Neural cell (in vitro differentiated cells): ENCODE results near the gene TENM3.

Experiments
- EZH2 ChIP-seq: fragments of 200-600, 300-800 bp; shearing (Covaris generic), sonication (generic); IDR thresholded peaks from 2 replicates; pipeline ENCODE4 v1.6.1; 2014; ENCODE audit warnings: antibody characterized with exemption, low read length, borderline replicate concordance, mild to moderate bottlenecking; ENCODE audit not compliant: insufficient read depth, poor library complexity, severe bottlenecking
- MXI1 ChIP-seq: fragments of 450-650 bp; conservative IDR thresholded peaks from 2 replicates; pipeline ENCODE4 v1.6.1; 2014; ENCODE audit warnings: antibody characterized with exemption, mild to moderate bottlenecking; ENCODE audit not compliant: poor library complexity, severe bottlenecking
- POLR2AphosphoS5 ChIP-seq: IDR thresholded peaks from 2 replicates; pipeline ENCODE4 v1.6.1; 2012
- TAF1 ChIP-seq: IDR thresholded peaks from 2 replicates; pipeline ENCODE4 v1.6.1; 2012; ENCODE audit warnings: low read depth
- TF ChIP-seq, protein P1 (sequence below): fragments of 450-650 bp; IDR thresholded peaks from 2 replicates; pipeline ENCODE4 v1.5.1; 2014; ENCODE audit warnings: antibody characterized with exemption, mild to moderate bottlenecking, moderate library complexity; ENCODE audit not compliant: poor library complexity, severe bottlenecking

DNA sequence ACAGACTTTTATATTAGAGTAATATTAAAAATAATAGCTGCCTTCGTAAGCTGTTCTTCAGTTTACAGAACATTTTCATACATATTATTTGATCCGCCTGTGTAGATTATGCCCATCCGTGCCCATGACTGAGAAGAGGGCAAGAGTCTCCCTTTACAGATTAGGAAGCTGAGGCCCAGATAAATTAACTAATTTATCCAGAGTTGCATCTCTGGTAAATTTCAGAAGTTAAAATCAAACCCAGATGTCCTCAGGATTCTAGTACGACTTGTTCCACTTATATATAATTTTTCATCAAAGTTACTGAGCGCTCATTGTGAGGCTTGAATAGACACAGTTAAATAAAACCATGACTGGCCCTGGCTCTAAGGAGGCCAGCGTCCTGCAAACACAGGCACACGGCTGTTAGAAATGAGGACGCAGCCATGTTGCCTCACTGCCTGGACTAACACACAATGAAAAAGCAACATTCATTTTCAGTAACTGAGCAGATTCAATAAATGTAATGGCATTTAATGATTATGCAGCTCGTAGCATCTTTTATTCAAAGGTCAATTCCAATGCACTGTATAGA is 148.0 kb downstream of the TENM3 start:
- TF ChIP-seq, protein P1, sequence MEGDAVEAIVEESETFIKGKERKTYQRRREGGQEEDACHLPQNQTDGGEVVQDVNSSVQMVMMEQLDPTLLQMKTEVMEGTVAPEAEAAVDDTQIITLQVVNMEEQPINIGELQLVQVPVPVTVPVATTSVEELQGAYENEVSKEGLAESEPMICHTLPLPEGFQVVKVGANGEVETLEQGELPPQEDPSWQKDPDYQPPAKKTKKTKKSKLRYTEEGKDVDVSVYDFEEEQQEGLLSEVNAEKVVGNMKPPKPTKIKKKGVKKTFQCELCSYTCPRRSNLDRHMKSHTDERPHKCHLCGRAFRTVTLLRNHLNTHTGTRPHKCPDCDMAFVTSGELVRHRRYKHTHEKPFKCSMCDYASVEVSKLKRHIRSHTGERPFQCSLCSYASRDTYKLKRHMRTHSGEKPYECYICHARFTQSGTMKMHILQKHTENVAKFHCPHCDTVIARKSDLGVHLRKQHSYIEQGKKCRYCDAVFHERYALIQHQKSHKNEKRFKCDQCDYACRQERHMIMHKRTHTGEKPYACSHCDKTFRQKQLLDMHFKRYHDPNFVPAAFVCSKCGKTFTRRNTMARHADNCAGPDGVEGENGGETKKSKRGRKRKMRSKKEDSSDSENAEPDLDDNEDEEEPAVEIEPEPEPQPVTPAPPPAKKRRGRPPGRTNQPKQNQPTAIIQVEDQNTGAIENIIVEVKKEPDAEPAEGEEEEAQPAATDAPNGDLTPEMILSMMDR = no peak
- TF ChIP-seq POLR2AphosphoS5 = no peak
- TF ChIP-seq EZH2 = no peak
- TF ChIP-seq TAF1 = no peak
- no peak for TF ChIP-seq MXI1
